SIG-M5 (cell line): ENCODE data around the gene PPP3CA.
"Not testable (repeated sequence)": the region's sequence is repeated elsewhere in the genome, so short reads cannot be mapped to it uniquely, and the experiment has no call there.

Experiments used
- DNase-seq: peaks from one replicate; lab custom pipeline; 2025; lab: John Stamatoyannopoulos, UW

The PPP3CA gene

GRCh38 chr4:101211146-101211553 lies 136.2 kb downstream of the PPP3CA start:
- DNase-seq: no peak

GRCh38 chr4:101210331-101210730 lies 137.0 kb downstream of the PPP3CA start:
- DNase-seq: no peak

GRCh38 chr4:101208171-101208570 lies 139.2 kb downstream of the PPP3CA start:
- DNase-seq: no peak

GRCh38 chr4:101205916-101206315 lies 141.4 kb downstream of the PPP3CA start:
- DNase-seq: no peak

GRCh38 chr4:101201421-101201820 lies 145.9 kb downstream of the PPP3CA start:
- no peak for DNase-seq

- no peak for DNase-seq
These were observed 146.8 kb downstream of the PPP3CA start for GRCh38 chr4:101200561-101200960.

GRCh38 chr4:101199507-101200285 lies 147.6 kb downstream of the PPP3CA start:
- no peak for DNase-seq

GRCh38 chr4:101198682-101199339 lies 148.5 kb downstream of the PPP3CA start:
- no peak for DNase-seq

- no peak for DNase-seq
These were observed 150.0 kb downstream of the PPP3CA start for GRCh38 chr4:101197350-101197749.

- DNase-seq: no peak
These were observed 155.1 kb downstream of the PPP3CA start for GRCh38 chr4:101192244-101192643.

GRCh38 chr4:101191302-101192098 lies 155.8 kb downstream of the PPP3CA start:
- DNase-seq: no peak

- no peak for DNase-seq
These were observed 156.6 kb downstream of the PPP3CA start for GRCh38 chr4:101190751-101191150.

- DNase-seq: no peak
These were observed 158.4 kb downstream of the PPP3CA start for GRCh38 chr4:101188906-101189305.

GRCh38 chr4:101187841-101188240 lies 159.5 kb downstream of the PPP3CA start:
- DNase-seq: no peak

- DNase-seq: no peak
These were observed 160.7 kb downstream of the PPP3CA start for GRCh38 chr4:101186567-101187184.

- DNase-seq: no peak
These were observed 162.7 kb downstream of the PPP3CA start for GRCh38 chr4:101184668-101185067.

GRCh38 chr4:101183666-101184373 lies 163.5 kb downstream of the PPP3CA start:
- no peak for DNase-seq

GRCh38 chr4:101183221-101183620 lies 164.1 kb downstream of the PPP3CA start:
- no peak for DNase-seq

GRCh38 chr4:101182688-101183087 lies 164.6 kb downstream of the PPP3CA start:
- not testable (repeated sequence) for DNase-seq

GRCh38 chr4:101178731-101179130 lies 168.6 kb downstream of the PPP3CA start:
- no peak for DNase-seq

GRCh38 chr4:101177154-101177553 lies 170.2 kb downstream of the PPP3CA start:
- no peak for DNase-seq
